GM12872 (cell line): ENCODE measurements around the gene EFHC1.

Experiments
- TF ChIP-seq, protein P1 (sequence below): IDR thresholded peaks from 3 replicates; pipeline ENCODE4 v1.5.1; 2011; ENCODE audit warnings: low read depth, mild to moderate bottlenecking, low read length, moderate library complexity; ENCODE audit not compliant: insufficient read depth

EFHC1 gene

DNA sequence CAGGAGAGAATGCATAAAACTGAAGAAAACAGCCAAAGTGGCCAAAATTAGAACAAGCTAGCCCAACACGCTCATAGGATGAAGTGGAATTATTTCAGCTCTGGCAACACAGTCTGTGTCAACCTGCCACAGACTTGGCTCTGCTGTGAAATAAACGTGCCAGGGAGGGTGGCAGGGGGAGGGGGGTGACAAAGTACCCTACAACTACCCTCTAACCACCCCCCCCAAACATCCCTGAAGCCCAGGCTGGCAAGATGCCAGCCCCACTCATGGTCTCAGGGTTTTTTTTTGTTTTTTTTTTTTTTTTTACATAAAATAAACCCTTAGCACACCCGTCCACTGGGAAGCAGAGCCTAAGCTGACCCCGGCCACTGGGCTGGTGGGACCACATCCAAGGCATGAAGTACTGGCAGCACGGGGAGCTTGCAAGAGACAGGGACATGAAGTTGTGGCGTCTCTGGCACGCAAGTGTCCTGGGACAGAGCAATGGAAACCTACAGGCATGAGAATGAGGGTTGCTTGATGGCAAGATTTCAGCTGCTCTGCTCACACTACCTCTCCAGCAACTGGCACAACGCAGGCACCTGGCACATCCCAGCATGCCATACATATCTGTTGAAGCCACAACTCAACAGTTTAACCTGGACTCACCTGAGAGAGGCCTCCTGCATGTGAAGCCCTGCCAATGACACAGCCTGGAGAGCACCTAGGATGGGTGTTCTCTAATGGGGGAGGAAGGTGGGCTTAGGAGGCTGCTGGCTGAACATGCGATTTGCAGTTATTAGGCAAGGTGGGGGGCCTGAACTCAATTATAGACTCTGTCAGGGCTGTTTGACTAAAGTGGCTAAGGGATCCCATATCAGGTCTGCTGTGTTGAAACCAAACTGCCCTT lies 80.3 kb downstream of the EFHC1 start:
- TF ChIP-seq, protein P1, sequence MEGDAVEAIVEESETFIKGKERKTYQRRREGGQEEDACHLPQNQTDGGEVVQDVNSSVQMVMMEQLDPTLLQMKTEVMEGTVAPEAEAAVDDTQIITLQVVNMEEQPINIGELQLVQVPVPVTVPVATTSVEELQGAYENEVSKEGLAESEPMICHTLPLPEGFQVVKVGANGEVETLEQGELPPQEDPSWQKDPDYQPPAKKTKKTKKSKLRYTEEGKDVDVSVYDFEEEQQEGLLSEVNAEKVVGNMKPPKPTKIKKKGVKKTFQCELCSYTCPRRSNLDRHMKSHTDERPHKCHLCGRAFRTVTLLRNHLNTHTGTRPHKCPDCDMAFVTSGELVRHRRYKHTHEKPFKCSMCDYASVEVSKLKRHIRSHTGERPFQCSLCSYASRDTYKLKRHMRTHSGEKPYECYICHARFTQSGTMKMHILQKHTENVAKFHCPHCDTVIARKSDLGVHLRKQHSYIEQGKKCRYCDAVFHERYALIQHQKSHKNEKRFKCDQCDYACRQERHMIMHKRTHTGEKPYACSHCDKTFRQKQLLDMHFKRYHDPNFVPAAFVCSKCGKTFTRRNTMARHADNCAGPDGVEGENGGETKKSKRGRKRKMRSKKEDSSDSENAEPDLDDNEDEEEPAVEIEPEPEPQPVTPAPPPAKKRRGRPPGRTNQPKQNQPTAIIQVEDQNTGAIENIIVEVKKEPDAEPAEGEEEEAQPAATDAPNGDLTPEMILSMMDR = no peak

DNA sequence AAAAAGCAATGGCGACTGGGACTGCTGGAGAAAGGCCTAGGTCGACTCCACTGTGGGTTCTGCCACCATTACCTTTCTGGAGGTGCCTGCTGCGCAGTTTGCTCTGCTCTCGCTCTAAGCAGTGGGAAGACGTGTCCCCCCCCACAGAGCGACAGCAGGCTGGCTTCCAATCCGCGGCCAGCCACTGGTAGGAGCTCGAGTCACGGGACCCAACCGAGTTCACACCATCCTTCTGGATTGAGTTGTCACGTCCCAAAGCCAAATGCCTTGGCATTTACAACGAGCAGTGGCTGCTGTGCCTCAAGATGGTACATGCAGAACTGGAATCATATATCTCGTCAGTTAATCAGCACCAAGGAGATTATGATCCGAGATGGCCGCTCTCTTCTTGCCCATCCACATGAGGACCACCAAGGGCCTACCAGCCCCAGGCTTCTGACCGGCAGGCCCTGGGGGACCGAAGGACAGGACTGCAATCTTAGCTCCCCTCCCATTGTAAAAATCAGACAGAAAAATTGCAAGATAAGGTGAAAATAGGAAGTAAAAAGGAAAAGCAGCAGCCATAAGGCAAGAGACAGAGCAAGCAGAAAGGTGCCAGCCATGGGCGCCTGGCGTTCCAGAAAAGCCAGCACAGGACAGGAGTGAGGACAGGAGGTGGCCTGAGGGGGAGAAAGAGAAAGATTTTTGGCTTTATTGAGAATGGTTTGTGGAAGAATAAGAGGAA lies 82.3 kb downstream of the EFHC1 start:
- TF ChIP-seq, protein P1 = no peak

DNA sequence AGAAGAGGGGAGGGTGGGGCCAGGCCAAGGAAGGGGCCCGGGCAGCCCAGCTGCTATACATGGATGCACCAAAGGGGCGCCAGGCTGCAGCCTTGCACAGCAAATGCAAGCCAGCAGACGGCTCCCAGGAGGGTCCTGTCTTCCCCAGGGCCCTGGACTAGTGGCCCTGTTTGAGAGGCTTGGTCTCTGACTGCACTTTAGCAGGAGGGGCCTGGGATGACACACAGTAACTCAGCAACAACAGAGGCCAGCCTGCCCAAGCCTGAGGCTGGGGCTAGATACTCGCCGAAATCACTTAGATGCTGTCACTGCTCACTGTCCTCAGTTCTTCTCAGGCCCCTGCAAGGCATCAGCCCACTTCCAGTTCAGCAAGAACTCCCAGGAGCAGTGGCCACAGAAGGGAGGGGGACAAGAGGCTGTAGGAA lies 83.2 kb downstream of the EFHC1 start:
- TF ChIP-seq, protein P1 = 0 out of 3 replicates have a peak, but pooled peaks have one; percentile 17

DNA sequence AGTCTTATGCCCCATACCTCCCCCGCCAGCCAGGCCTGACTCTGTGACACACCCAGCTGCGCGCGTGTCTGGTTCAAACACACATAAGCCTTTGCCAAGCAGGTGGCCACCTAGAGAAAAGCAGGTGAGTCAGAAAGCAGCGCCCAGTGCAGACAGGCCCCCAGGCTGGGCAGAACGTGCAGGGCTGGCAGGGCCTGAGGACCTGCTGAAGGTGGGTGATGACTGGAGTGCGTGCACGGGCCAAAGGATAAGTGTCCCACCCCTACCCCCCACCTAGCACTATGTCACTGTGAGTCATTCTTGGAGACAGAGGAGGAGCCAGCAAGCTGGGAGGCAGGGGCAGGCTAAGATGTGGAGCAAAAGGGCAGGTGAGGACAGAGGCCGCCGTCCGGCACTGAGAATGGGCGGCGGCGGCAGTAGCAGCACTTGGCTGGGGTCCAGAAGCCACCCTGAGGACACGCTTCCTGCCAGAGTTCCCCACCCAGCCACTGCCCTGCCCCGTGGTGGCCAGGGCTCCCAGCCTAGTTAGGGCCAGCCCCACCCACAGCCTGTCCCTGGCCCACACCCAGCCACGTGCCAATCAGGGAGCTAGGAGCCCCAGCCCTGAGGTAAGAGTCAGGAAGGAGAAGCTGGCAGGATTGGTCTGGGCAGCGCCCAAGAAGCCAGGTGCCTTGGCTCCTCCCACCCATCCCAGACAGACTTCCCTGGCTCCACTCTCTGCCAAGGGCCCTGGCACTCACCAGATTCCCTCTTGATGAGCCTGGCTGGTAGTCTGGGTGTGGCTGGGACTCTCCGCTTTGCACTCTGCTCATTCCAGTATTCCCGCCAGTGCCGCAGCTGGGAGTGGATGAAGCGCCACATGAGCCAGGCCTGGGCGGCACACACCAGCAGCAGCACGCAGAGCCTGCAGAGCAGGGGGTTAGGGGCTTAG lies 84.0 kb downstream of the EFHC1 start:
- TF ChIP-seq, protein P1 = no peak

DNA sequence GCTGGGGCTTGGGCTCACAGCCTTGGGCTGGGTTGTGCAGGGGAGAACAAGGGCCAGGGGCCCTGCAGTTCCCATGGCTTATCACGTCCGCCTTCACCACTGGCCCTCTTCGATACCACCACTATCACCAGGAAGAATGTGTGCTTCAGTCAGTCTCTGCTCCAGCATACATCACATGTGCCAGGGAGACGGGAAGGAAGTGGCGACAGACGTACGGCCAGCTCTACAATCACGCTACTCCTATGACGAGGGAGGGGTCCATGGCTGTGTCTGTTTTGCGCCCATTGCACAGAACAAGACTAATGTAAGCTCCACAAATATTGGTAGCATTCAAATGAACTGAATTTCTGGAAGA lies 84.6 kb downstream of the EFHC1 start:
- TF ChIP-seq, protein P1 = no peak

DNA sequence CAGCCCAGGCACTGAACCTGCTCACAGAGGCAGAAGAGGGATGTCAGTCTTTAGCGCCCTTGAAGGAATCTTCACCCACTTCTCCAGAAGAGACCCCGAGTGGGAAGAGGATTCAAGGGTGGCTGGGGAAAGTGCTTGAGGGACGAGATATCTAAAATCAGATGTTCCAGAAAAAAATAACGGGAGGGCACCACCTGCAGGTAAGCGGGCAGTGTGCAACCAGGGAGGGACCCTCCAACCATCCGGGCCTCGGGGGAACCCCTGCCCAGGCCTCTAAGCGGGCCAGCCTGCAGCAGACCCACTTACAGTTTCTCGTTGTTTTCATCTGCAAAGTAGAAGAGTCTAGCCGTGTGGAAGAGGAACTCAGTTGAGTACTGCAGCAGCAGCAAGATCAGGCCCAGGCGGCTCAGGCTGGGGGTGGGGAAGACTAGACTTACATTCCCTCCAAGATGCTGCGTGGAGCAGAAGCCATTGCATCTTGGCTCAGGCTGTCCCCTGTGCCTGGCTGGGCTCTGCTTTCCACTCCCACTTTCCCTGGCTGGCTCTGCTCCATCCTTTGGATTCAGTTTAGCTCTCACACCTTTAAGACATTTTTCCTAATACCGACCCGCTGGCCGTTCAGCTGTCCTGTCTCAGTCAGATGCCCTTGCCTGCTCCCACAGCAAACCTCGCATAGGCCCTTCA lies 85.7 kb downstream of the EFHC1 start:
- TF ChIP-seq, protein P1 = peak; percentile 33; the same call in 2 of the 3 replicates
